Measurements from ENCODE around the gene BLOC1S1.
A peak's percentile ranks its signal among the peaks of the same experiment; 100 is the strongest.

Gene BLOC1S1

DNA sequence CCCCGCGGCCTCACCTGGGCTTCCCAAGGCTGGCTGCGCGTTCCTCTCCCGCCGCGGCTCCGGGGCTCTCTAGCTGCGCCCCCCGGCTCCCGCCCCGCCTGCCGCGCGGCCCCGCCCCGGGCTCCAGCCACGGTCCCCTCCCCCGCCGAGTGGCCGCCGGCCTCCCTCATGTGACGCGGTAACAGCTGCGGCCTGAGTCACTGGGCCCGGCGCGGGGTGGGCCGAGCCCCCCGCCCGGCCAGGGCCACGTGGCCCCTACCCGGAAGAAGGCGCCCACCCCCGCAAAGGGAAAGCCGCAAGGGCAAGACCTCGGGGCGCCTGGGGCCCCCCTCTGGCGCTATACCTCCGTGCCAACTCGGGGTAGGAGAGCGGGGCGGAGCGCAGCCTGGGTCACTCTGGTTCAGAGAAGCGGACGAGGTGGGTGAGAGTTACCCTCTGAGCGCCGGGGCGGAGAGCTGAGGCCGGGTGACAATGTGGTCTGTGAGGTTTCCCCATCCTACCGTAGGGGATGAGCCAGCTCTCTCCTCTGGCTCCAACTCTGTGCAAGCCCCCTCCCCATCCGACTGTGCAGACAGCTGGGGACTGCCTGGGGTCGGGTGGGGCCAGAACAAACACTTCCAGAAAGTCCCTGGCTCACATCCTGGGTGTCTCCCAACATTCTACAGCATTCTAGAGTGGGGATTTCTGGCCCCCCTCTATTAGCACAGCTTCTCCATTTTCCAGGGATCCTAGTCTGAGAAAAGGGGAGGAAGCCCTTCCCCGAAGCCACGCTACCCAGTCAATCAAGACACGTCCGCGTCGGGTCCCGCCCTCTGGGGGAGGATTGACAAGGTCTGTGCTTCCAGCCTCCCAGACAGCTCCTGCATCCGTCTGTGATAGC is 13.3 kb downstream of the BLOC1S1 start, which contains the start of gene CD63:
TSS of gene CD63 (minus strand) at position 71 of the 880 bp plus-strand sequence. CDS start 668 bp downstream, outside the sequence.
- DNase-seq: peak; percentile 42

DNA sequence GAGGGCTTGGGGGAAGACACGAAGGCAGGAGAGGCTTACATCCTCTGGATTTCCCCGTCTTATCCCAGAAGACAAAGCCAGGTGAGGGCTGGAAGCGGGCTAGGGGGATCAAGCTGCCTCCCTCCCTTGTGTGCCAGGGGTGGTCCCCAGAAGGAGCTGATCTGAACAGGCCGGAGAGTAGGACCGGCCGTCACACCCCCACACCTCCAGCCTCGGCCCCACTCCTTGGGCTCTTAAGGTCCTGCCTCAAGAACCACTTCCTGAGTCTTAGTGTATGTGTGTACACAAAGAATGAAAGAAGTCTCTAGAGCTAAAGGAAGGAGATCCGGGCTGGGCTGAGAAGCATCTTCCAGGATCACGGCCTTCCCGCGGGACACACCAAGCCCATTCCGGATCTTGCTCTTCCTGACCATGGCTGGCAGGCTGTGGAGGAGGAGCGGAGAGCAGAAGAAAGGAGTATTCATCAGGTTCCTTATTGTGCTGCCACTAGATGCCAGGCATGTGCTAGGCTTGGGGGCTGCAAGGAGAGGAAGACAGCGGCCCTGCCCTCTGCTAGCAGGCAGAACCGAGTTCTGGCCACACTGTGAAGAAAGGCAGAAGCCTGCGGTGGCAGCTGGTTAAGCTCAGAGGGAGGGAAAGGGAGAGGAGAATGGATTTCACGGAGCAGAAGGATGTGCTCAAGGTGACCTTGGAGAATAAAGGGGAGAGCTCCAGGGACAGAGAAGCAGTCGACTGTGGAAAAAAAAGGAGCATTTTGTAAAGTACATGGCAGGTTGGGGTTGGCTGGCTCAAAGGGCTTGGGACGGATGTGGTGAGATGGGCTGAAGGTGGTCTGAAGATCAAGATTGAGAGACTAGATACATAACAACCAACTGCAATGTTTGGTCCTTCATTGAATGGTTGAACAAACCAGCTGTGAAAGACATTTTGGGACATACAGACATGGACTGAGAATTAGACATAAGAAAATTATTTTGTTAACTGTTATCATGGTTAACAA is 14.3 kb downstream of the BLOC1S1 start:
- no peak for DNase-seq

GRCh38 chr12:55732288-55732687 is 16.4 kb downstream of the BLOC1S1 start:
- DNase-seq: no peak

GRCh38 chr12:55733021-55733555 is 17.2 kb downstream of the BLOC1S1 start:
- DNase-seq: no peak

- DNase-seq: no peak
Observed at GRCh38 chr12:55733858-55734257, 18.0 kb downstream of the BLOC1S1 start.

- DNase-seq: no peak
Observed at GRCh38 chr12:55734595-55734994, 18.7 kb downstream of the BLOC1S1 start.

DNA sequence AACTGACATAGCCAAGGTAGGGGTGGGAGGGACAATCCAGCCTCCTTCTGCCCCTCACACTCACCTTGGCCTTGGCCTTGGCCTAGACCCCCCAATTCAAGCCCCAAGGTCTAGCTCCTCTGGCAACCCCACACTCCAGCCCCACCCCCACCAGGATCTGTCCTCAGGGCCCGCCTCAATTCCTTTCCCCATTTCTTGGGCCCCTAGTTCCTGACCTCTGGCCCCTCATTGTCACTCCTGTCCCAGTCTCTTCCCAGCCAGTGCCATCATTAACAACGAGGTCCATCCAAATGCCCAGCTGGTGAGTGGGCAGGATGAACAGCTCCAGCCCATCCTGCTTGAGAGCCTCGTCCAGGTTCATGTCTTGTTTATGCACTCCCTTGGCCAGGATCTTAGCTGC is 20.2 kb downstream of the BLOC1S1 start:
- DNase-seq: no peak

GRCh38 chr12:55736780-55737580 is 21.1 kb downstream of the BLOC1S1 start:
- no peak for DNase-seq

DNA sequence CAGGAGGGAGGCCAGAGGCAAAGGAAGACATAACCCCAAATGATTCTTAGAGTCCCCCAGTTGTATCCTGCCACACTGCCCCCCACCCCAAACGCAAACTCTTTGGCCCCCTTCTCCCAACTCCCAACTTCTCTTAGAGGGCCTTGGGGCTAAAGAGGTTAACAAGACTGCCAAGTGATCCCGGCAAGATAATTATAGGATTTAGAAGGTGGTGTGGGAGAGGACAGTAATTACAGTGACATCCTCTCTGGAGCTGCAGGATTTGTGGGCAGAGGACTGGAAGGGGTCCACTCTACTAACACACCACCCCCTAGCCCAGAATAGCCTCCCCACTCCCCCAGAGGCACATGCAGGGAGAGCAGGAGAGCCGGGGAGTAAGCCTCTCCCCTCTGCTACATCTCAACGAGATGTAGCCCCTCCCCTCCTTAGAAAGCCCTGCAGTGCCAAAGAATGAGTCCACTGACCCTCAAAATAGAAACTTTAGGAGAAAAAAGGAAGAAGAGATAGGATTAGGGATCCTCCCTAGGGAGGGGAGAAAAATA is 21.8 kb downstream of the BLOC1S1 start:
- no peak for DNase-seq

- DNase-seq: peak; percentile 64
Observed at GRCh38 chr12:55738123-55739024, 22.5 kb downstream of the BLOC1S1 start.

DNA sequence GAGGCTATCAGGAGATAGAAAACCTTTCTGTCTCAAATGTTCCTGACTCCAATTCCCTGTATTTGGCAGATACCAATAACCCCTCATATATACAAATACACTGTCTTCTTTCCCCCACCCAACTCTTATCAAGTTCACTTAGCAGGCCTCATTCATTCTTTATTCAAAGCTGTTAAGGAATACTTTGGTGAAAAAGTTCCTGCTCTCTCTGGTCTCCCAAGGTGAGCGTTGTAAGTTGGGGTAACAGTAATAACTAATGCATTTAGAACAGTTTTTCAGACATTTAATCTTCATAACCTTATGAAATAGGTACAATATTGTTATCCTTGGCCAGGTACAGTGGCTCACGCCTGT is 23.2 kb downstream of the BLOC1S1 start:
- DNase-seq: no peak

- no peak for DNase-seq
Observed at GRCh38 chr12:55741931-55742680, 26.3 kb downstream of the BLOC1S1 start.

DNA sequence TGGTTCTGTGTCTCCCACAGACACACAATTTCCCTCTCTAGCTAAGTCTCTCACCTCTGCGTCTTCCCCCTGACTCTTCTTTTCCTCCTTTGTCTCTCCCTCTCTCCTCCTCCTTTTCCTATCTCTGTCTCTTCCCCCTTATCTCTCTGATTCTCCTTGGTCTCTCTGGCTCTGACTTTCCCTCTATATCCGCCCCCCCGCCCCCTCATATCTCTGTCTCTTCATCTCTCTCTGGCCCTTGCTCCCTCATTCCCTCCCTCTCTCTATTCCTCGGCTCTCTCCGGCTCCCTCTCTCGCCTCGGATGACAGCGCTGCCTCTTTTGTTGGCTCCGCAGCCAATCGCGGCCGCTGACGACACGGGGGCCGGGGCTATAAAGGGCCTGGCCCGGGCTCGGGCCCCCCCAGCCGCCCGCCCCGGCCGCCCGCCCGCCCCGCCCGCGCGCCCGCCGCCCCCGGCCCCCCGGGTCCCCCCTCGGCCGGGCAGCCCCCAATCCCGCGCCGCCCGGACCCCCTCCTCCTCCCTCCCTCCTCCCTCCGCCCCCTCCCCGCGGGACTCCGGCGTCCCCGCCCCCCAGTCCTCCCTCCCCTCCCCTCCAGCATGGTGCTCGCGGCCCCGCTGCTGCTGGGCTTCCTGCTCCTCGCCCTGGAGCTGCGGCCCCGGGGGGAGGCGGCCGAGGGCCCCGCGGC is 27.0 kb downstream of the BLOC1S1 start, which contains the start of gene GDF11:
TSS of gene GDF11 (plus strand) at position 404 of the 687 bp plus-strand sequence. CDS start at position 599, 195 bp downstream.
- peak; percentile 31 for DNase-seq

- DNase-seq: no peak
Observed at GRCh38 chr12:55743406-55744339, 27.8 kb downstream of the BLOC1S1 start.

- DNase-seq: no peak
Observed at GRCh38 chr12:55744340-55745030, 28.6 kb downstream of the BLOC1S1 start.

DNA sequence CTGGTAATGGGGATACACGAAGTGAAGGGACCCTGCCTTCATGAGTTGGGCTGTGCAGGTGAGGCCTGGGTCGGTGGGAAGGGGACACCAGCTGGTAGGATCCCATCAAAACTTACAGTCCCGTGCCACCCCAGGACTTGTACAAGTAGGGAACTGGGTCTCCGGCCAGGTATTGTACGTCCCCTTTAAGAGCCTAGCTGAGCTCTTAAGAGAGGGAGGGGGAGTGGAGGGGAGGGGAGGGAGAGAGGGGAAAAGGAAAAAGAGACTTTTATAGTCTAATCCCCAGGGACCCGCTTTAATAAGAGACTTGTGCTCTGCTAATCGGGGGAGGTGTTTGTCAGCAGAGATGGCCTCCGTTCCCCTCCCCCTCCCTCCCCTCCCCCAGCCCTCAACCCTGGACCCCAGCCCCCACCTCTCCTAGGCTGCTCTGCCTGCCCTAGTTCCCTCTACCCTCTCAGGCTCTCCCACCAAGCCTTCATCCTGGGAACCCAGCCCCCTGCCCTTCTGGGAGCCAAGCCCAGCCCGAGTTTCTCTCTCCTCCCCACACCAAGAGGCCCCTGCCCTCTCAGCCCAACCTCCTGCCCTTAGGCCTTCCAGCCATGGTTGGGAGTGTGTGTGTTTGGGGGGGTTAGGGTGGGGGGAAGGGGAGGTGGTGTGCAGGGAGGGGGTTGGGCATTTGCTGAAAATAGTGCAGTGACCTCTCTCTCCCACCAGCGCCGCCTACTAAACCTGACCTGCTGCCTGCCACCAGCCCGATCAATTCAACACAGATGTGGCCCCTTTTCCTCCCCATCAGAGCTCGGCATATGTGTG is 29.7 kb downstream of the BLOC1S1 start:
- DNase-seq: no peak

Data from NCI-H1105 (cell line).